SU-DHL-6 (cell line): ENCODE results near the gene RPL19.

Experiments
- H2AFZ ChIP-seq: fragments of 200-600 bp; sonication (generic); 2 replicates; pipeline ENCODE4 v1.6.1; 2014; ENCODE audit warnings: low read depth, mild to moderate bottlenecking, moderate library complexity, mixed read lengths, antibody characterized with exemption, low read length; ENCODE audit not compliant: severe bottlenecking
- H3F3A ChIP-seq: fragments of 200-600 bp; shearing (Covaris generic); 2 replicates; pipeline ENCODE4 v1.6.0; 2016; ENCODE audit warnings: antibody characterized with exemption, mild to moderate bottlenecking; ENCODE audit not compliant: insufficient read depth
- H3K27ac ChIP-seq: fragments of 200-600 bp; sonication (generic); 2 replicates; pipeline ENCODE4 v1.5.1; 2016; ENCODE audit warnings: low read depth, mild to moderate bottlenecking, low read length, moderate library complexity, mixed read lengths
- H3K27me3 ChIP-seq: fragments of 200-600 bp; sonication (generic), shearing (Covaris generic); 2 replicates; pipeline ENCODE4 v1.6.0; 2014; ENCODE audit warnings: mild to moderate bottlenecking, low read length
- H3K36me3 ChIP-seq: fragments of 200-600 bp; sonication (generic); 2 replicates; pipeline ENCODE4 v1.6.1; 2014; ENCODE audit warnings: mild to moderate bottlenecking, low read length, mixed read lengths
- H3K4me2 ChIP-seq: fragments of 300-600, 200-600 bp; shearing (Covaris generic), sonication (generic); 2 replicates; pipeline ENCODE4 v1.6.0; 2014; ENCODE audit warnings: low read length, low read depth, mild to moderate bottlenecking; ENCODE audit not compliant: poor library complexity, severe bottlenecking
- H3K4me3 ChIP-seq: fragments of 200-600 bp; sonication (generic); 2 replicates; pipeline ENCODE4 v1.5.1; 2014; ENCODE audit warnings: antibody characterized with exemption, low read length, mild to moderate bottlenecking, mixed read lengths; ENCODE audit not compliant: insufficient read depth, poor library complexity, severe bottlenecking
- H3K79me2 ChIP-seq: fragments of 200-600 bp; sonication (generic); 2 replicates; pipeline ENCODE4 v1.6.1; 2014; ENCODE audit warnings: mild to moderate bottlenecking, low read length, moderate library complexity; ENCODE audit not compliant: insufficient read depth
- H3K9ac ChIP-seq: fragments of 200-600 bp; sonication (generic); 2 replicates; pipeline ENCODE4 v1.7.0; 2014; ENCODE audit warnings: mild to moderate bottlenecking, low read length
- H3K9me2 ChIP-seq: fragments of 200-600 bp; sonication (generic); replicated peaks from 2 replicates; pipeline ENCODE4 v1.6.1; 2014; ENCODE audit warnings: low read length; ENCODE audit not compliant: insufficient read depth
- H3K9me3 ChIP-seq: fragments of 200-600 bp; sonication (generic); 2 replicates; pipeline ENCODE4 v1.6.1; 2014; ENCODE audit warnings: low read length, mixed read lengths; ENCODE audit not compliant: insufficient read depth
- H4K20me1 ChIP-seq: fragments of 200-600 bp; sonication (generic); 2 replicates; pipeline ENCODE4 v1.6.1; 2014; ENCODE audit warnings: low read depth, mild to moderate bottlenecking, antibody characterized with exemption, low read length, moderate library complexity, mixed read lengths
- EZH2phosphoT487 ChIP-seq: fragments of 200-600 bp; sonication (generic), shearing (Covaris generic); conservative IDR thresholded peaks from 2 replicates; pipeline ENCODE4 v1.6.1; 2018; ENCODE audit warnings: mild to moderate bottlenecking, antibody characterized with exemption, low read length, moderate library complexity, mixed read lengths
- TF ChIP-seq, protein P1 (sequence below): fragments of 200-600 bp; sonication (generic); IDR thresholded peaks from one replicate; pipeline ENCODE4 v1.5.1; 2017; ENCODE audit warnings: antibody characterized with exemption, mild to moderate bottlenecking, low read length, moderate library complexity; ENCODE audit not compliant: insufficient read depth, poor library complexity, severe bottlenecking

RPL19 gene

DNA sequence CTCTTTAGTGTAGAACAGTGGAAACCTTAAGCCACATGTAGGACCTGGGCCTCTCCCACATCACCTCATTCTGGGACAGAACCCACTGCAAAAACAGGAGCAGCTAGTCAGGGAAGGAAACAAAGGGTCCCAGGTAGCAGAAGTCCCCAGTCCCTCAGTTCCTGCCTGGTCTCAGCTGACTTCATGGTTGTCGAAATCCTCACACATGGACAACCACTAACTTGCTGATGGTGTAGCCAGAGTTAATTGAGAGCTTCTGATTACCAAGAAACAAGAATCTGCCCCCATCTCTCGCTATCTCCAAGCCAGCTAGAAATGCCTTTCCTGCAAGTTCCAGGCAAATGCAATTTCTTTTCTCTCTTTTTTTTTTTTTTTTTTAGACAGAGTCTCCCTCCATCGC, 30.6 kb upstream of the RPL19 start:
- H4K20me1 ChIP-seq: no peaks in the 10 kb centered on the region
- no peak overlapping the region for H3K9ac ChIP-seq

DNA sequence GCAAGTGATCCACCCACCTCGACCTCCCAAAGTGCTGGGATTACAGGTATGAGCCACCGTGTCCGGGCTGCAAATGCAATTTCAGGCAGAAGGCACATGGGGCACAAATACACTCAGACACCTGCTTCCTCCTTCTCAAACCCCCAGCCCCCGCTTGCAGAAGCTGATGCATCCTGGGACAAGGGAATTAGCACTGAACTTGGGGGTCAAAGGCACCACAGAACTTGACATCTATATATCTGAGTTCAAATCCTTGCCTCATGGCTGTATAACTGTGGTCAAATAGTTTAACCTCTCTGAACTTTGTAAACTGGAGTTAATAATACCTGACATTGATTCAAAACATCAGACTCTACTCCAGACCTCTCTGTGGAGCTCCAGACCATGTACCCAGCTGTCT, 30.0 kb upstream of the RPL19 start:
- no peak overlapping the region for H3K4me2 ChIP-seq
- TF ChIP-seq, protein P1, sequence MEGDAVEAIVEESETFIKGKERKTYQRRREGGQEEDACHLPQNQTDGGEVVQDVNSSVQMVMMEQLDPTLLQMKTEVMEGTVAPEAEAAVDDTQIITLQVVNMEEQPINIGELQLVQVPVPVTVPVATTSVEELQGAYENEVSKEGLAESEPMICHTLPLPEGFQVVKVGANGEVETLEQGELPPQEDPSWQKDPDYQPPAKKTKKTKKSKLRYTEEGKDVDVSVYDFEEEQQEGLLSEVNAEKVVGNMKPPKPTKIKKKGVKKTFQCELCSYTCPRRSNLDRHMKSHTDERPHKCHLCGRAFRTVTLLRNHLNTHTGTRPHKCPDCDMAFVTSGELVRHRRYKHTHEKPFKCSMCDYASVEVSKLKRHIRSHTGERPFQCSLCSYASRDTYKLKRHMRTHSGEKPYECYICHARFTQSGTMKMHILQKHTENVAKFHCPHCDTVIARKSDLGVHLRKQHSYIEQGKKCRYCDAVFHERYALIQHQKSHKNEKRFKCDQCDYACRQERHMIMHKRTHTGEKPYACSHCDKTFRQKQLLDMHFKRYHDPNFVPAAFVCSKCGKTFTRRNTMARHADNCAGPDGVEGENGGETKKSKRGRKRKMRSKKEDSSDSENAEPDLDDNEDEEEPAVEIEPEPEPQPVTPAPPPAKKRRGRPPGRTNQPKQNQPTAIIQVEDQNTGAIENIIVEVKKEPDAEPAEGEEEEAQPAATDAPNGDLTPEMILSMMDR: no peak
- no peak for TF ChIP-seq EZH2phosphoT487
- no peak overlapping the region for H3K9ac ChIP-seq

More for the DNA sequence above, 30.6 kb upstream of the RPL19 start:
- H3K9me2 ChIP-seq: no peaks in the 10 kb centered on the region
- no peak overlapping the region for H3K27ac ChIP-seq
- no peaks in the 10 kb centered on the region for H3F3A ChIP-seq
- H3K27me3 ChIP-seq: no peaks in the 10 kb centered on the region
- H3K9me3 ChIP-seq: no peaks in the 10 kb centered on the region
- TF ChIP-seq, protein P1: no peak
- no peak for TF ChIP-seq EZH2phosphoT487
- H2AFZ ChIP-seq: no peak overlapping the region
- H3K36me3 ChIP-seq: no peaks in the 10 kb centered on the region
- H3K4me2 ChIP-seq: no peak overlapping the region
- no peaks in the 10 kb centered on the region for H3K79me2 ChIP-seq
- H3K4me3 ChIP-seq: no peak overlapping the region

DNA sequence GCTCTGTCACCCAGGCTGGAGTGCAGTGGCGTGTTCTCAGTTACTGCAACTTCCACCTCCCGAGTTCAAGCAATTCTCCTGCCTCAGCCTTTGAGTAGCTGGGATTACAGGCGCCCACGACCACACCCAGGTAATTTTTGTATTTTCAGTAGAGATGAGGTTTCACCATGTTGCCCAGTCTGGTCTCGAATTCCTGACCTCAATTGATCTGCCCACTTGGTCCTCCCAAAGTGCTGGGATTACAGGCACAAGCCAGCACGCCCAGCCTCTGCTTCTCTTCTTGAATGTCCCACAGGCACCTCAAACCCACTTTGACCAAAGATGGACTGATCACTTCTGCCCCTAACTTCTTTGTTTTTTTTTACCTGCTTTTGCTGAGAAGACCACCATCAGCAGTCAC, 29.5 kb upstream of the RPL19 start:
- Histone ChIP-seq H3K27ac (no peak overlapping the region), H3F3A (no peaks in the 10 kb centered on the region), H3K9me2 (no peaks in the 10 kb centered on the region), H3K4me3 (no peak overlapping the region), H3K9me3 (no peaks in the 10 kb centered on the region), H4K20me1 (no peaks in the 10 kb centered on the region), H3K4me2 (no peak overlapping the region), H3K79me2 (no peaks in the 10 kb centered on the region), H3K27me3 (no peaks in the 10 kb centered on the region), H3K36me3 (no peaks in the 10 kb centered on the region), H2AFZ (no peak overlapping the region), H3K9ac (no peak overlapping the region)
- TF ChIP-seq, protein P1: no peak
- TF ChIP-seq EZH2phosphoT487: no peak

More for the DNA sequence above, 30.0 kb upstream of the RPL19 start:
- H3K9me2 ChIP-seq: no peaks in the 10 kb centered on the region
- H3K9me3 ChIP-seq: no peaks in the 10 kb centered on the region
- H3K4me3 ChIP-seq: no peak overlapping the region
- no peak overlapping the region for H3K27ac ChIP-seq
- no peaks in the 10 kb centered on the region for H3K79me2 ChIP-seq
- no peaks in the 10 kb centered on the region for H3K27me3 ChIP-seq
- H3K36me3 ChIP-seq: no peaks in the 10 kb centered on the region
- no peaks in the 10 kb centered on the region for H4K20me1 ChIP-seq
- no peaks in the 10 kb centered on the region for H3F3A ChIP-seq
- H2AFZ ChIP-seq: no peak overlapping the region
